DOHH2 (cell line): ENCODE measurements around the gene TNFRSF25.

ENCODE experiments used
- CTCF ChIP-seq: fragments of 200-600 bp; sonication (generic); IDR thresholded peaks from one replicate; pipeline ENCODE4 v1.5.1; 2014; ENCODE audit warnings: antibody characterized with exemption, mild to moderate bottlenecking, low read depth, low read length; ENCODE audit not compliant: poor library complexity, severe bottlenecking
- EZH2phosphoT487 ChIP-seq: fragments of 200-600 bp; sonication (generic); IDR thresholded peaks from 2 replicates; pipeline ENCODE4 v1.6.1; 2017; ENCODE audit warnings: borderline replicate concordance, mild to moderate bottlenecking, antibody characterized with exemption, low read length, moderate library complexity, mixed read lengths

GRCh38 chr1:6507037-6507428, 41.1 kb upstream of the TNFRSF25 start:
- TF ChIP-seq EZH2phosphoT487 (no peak), CTCF (no peak)
